Type B pancreatic cell (in vitro differentiated cells): ENCODE results near the gene BCAS3. TPM values are rescaled to one million over a fixed set of nuclear protein-coding genes. Genes with fewer than 3 reads are reported as not detected.

Source experiments
- DNase-seq: peaks from one replicate; pipeline ENCODE4 v3.0.0; 2021; ENCODE audit warnings: mixed read lengths; ENCODE audit not compliant: unreplicated experiment; ENCODE audit errors: extremely low spot score
- H3K27ac Mint-ChIP-seq: 2 replicates; pipeline ENCODE4 v1.8.0; 2021; ENCODE audit warnings: mild to moderate bottlenecking, mixed read lengths
- H3K27me3 Mint-ChIP-seq: 2 replicates; pipeline ENCODE4 v1.8.0; 2021; ENCODE audit warnings: mixed read lengths
- H3K36me3 Mint-ChIP-seq: 2 replicates; pipeline ENCODE4 v1.8.0; 2021; ENCODE audit warnings: mixed read lengths
- H3K4me1 Mint-ChIP-seq: one replicate; pipeline ENCODE4 v1.8.0; 2021; ENCODE audit warnings: mixed read lengths; ENCODE audit not compliant: unreplicated experiment
- H3K4me3 Mint-ChIP-seq: 2 replicates; pipeline ENCODE4 v1.8.0; 2021; ENCODE audit warnings: mild to moderate bottlenecking, mixed read lengths
- H3K9me3 Mint-ChIP-seq: 2 replicates; pipeline ENCODE4 v1.8.0; 2021; ENCODE audit warnings: mixed read lengths
- total RNA-seq: library from RNA; stranded (reverse); gene quantifications from 2 replicates; pipeline ENCODE4 v1.2.1, GENCODE V29; 2021; ENCODE audit warnings: low replicate concordance
- TF ChIP-seq, protein P1 (sequence below): fragments of 200-600 bp; sonication (generic); conservative IDR thresholded peaks from 2 replicates; pipeline ENCODE4 v1.5.0; 2021; ENCODE audit warnings: antibody characterized with exemption, mild to moderate bottlenecking

BCAS3 gene
- total RNA-seq, 1 donor from 2014 or later: 23.0 TPM

DNA sequence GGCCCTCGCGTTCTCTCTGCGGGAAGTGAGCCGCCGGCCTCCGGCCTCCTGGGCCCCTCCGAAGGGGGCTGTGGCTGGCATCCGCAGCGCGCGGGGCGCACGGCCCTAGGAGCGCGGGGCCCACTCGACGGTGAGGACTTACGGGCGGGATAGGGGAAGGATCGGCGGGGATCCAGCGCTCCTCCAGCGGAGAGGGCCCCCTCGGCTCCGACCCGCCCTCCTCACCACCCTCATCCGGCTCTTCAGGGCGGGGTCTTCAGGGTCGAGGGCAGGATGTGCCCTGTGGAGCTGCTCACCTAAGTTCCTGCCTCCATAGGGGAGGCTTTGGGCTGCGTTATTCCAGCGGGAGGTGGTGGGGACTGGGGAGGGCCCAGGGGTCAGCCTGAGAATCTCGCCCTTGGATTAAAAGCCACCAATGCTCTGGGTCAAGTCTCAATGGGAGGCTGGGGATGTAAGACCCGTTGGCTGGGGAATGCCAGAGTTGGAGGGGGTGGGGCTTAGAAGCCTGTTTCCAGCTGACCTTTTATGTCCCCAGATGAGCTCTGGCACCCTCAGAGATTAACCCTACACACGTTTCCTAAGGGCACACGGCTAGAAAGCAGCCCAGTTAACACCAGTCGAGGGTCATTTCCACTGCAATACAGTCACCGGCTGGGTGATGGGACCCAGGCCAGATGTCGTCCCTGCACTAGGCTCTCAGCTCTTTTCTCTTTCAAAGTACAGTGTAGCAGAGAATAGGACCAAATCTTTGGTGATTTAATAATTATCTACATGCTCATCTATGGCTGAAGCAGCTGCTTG lies 735.4 kb downstream of the BCAS3 start:
- H3K4me3 Mint-ChIP-seq: peak overlapping the region; percentile 80
- no peaks in the 10 kb centered on the region for H3K9me3 Mint-ChIP-seq
- peaks cover 40% of the 10 kb centered on the region for H3K27me3 Mint-ChIP-seq
- DNase-seq: no peak
- H3K4me1 Mint-ChIP-seq: peaks cover 7% of the 10 kb centered on the region
- no peak overlapping the region for H3K27ac Mint-ChIP-seq
- TF ChIP-seq, protein P1, sequence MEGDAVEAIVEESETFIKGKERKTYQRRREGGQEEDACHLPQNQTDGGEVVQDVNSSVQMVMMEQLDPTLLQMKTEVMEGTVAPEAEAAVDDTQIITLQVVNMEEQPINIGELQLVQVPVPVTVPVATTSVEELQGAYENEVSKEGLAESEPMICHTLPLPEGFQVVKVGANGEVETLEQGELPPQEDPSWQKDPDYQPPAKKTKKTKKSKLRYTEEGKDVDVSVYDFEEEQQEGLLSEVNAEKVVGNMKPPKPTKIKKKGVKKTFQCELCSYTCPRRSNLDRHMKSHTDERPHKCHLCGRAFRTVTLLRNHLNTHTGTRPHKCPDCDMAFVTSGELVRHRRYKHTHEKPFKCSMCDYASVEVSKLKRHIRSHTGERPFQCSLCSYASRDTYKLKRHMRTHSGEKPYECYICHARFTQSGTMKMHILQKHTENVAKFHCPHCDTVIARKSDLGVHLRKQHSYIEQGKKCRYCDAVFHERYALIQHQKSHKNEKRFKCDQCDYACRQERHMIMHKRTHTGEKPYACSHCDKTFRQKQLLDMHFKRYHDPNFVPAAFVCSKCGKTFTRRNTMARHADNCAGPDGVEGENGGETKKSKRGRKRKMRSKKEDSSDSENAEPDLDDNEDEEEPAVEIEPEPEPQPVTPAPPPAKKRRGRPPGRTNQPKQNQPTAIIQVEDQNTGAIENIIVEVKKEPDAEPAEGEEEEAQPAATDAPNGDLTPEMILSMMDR: no peak
- H3K36me3 Mint-ChIP-seq: peaks cover 3% of the 10 kb centered on the region

DNA sequence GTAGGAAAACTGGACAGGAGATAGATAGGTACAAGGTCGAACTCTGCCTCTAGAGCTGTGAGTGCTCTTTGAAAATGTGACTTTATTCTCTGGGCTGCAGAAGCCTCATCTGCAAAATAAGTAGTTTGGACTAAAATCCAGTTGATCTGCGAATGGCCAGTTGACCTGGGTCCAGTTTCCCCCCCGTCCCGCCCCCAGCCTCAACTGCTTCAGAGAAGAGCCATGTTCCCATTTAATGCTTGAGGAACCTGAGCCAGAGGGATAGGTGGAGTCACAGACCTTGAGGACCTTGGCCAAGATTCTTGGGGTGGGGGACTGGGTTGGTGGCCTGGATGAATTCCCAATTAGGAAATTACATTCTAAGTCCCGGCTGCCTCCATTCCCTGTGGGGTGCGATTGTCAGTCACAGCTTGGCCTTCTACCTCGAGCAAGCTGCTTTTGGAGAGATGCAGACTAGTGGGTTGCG lies 736.0 kb downstream of the BCAS3 start:
- no peak overlapping the region for H3K27ac Mint-ChIP-seq
- H3K4me1 Mint-ChIP-seq: peaks cover 5% of the 10 kb centered on the region
- peaks cover 37% of the 10 kb centered on the region for H3K27me3 Mint-ChIP-seq
- no peaks in the 10 kb centered on the region for H3K9me3 Mint-ChIP-seq
- H3K36me3 Mint-ChIP-seq: peaks cover 2% of the 10 kb centered on the region
- TF ChIP-seq, protein P1: no peak
- peak overlapping the region; percentile 80 for H3K4me3 Mint-ChIP-seq
- no peak for DNase-seq

GRCh38 chr17:61414141-61414935 lies 736.7 kb downstream of the BCAS3 start:
- Mint-ChIP-seq H3K27ac (no peak overlapping the region), H3K36me3 (no peaks in the 10 kb centered on the region), H3K4me1 (peaks cover 3% of the 10 kb centered on the region), H3K9me3 (no peaks in the 10 kb centered on the region), H3K27me3 (peaks cover 38% of the 10 kb centered on the region), H3K4me3 (no peak overlapping the region)
- TF ChIP-seq, protein P1: no peak
- no peak for DNase-seq

DNA sequence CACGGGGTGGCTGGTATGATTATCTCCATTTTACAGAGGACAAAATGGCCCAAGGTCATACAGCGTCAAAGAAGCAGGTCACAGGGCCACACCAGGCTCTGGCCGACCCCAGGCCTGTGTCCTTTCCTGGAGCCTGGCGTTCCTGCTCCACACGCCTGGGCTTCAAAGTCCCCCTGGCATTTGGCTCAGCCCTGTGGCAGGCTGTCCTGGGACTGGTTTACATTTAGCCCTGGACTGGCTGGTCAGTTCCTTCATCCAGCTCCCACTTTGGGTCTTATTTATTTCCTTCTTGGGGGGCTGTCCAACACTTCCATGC lies 737.2 kb downstream of the BCAS3 start:
- Mint-ChIP-seq H3K27me3 (peaks cover 38% of the 10 kb centered on the region), H3K4me3 (no peak overlapping the region), H3K36me3 (no peaks in the 10 kb centered on the region), H3K9me3 (no peaks in the 10 kb centered on the region), H3K27ac (no peak overlapping the region), H3K4me1 (peaks cover 3% of the 10 kb centered on the region)
- DNase-seq: no peak
- TF ChIP-seq, protein P1: no peak

DNA sequence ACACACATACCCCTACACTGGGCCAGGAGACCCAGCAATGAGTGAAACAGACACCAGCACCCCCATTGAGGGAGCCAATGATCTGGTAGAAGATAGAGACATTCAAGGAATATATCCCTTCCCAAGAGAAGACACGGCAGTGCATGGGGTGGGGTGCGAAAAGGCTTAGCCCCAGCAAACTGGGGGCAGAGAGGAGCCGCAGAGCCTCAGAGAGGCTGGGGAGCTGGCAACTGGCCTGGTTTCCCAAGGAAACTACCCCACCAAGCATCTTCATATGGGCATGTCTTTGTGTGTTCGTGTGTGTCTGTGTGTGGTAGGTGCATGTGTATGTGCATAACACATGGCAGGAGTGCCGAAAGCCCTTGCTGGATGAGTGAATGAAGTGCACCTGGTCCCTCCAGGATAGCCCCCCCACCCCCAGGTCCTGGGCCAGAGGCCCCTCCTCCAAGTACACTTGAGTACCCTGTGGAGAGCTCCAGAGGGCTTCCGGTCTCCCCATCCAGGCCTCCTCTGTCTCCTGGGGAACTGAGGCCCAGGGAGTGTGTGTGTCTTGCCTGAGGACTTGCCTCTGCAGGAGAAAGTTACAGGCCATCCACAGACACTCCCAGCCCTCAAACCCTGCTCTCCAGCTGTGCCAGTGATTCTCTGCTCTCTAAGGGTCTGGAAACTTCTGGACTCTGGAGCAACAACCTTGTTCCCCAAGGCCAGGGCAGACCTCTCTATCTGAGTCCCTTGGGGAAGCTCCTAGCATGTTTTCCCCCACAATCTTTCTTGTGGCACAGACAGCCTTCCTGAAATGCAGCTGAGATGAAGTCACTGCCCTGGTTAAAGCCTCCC lies 737.9 kb downstream of the BCAS3 start:
- peaks cover 38% of the 10 kb centered on the region for H3K27me3 Mint-ChIP-seq
- no peaks in the 10 kb centered on the region for H3K9me3 Mint-ChIP-seq
- H3K4me1 Mint-ChIP-seq: peaks cover 3% of the 10 kb centered on the region
- no peak overlapping the region for H3K27ac Mint-ChIP-seq
- H3K36me3 Mint-ChIP-seq: no peaks in the 10 kb centered on the region
- no peak for DNase-seq
- TF ChIP-seq, protein P1: no peak
- H3K4me3 Mint-ChIP-seq: peak overlapping the region; percentile 39
